Measurements from ENCODE around the gene MAMLD1.
A peak's percentile ranks its signal among the peaks of the same experiment; 100 is the strongest.

The MAMLD1 gene

DNA sequence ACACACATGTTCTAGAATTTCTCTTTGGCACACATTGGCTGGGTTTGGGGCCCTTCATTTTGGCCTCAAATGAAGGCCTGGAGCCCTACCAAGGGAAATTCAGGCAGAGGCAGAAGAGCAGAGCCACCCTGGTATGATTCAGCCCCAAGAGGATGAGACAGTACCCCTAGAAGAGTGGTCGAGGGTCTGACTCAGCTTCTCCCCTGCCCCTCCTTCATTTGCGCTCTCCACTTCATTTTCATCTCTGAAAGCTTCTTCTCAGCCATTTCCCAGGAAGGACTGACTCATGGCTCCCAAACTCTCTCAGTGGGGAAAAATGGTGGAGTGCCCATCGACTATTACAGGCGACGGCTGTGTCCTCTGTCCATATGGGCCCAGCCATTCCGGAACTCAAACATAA, 43.5 kb downstream of the MAMLD1 start:
- no peak for DNase-seq

DNA sequence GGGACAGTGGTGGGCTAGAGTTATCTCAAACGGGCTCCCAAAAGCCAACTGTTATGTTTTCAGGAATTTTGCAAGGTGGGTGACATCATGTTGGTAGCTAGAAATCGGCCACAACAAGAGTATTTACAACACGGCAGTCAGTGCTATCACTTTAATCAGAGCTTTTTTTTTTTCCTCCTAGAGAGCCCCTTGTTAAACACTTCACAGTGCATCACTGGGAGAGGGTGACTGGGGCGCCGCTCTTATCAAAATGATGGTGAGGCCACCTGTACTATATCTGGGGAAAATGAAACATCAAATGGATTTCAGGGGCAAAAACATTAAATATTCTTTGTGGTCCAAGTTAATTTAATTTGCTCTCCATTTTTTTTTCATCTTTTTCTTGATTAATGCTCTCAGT, 44.9 kb downstream of the MAMLD1 start:
- DNase-seq, result no peak

- DNase-seq, result no peak
These were observed 45.4 kb downstream of the MAMLD1 start for GRCh38 chrX:150408561-150408960.

GRCh38 chrX:150409486-150409885, 46.4 kb downstream of the MAMLD1 start:
- no peak for DNase-seq

DNA sequence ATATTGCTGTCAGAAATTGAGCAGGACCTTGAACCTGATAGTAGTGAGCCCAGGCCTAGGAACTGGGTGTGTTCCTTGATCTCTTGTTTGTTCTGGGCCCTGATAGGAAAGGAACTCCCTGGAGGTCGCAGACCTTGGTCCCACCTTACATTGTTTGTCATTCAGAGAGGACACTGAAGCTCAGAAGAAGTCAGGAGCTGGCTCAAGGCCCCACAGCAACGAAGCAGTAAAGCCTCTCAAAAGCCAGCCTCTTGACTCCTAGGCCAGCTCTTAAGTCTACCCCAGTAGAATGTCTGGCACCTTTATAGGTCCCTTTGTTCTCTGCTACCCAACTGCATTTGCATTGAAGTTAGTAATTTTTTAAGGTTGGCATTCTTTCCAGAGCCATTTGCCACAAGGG, 46.8 kb downstream of the MAMLD1 start:
- DNase-seq, result peak in 1 of 2 donors; percentile 0

DNA sequence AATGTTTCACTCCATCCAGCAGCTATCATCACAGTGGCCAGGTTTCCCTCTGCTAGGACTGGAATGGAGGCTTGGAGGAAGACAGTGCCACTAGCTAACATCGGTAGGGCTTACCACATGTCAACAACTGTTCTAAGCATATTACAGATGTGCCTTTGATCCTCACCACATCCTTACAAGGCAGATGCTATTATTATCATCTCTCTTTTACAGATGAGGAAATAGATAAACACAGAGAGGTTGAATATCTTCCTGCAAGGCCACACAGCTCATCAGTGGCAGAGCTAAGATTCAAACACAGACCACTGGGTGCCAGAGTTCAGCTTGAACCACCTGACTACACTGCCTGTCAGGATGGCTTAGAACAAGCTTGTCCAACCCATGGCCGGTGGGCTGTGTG, 47.4 kb downstream of the MAMLD1 start:
- peak in 1 of 2 donors; percentile 52 for DNase-seq

DNA sequence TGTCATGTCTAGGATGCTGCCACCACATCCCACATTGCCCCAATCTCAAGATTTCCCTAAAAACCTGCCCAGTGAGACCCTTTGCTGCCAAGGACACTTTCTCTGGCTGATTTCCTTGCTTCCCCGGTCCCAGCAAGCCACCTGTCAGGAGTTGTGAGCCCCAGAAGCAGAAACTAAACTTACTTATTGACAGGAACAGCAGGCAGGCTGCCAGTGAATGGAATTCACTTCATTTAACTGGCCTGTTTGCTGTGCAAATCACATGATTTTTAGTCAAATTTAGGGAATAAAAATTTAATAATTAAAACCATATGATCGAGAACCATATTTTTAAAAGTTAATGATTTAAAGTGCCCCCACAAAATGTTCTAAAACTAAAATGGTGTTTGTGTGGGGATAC, 48.5 kb downstream of the MAMLD1 start:
- DNase-seq, result no peak

DNA sequence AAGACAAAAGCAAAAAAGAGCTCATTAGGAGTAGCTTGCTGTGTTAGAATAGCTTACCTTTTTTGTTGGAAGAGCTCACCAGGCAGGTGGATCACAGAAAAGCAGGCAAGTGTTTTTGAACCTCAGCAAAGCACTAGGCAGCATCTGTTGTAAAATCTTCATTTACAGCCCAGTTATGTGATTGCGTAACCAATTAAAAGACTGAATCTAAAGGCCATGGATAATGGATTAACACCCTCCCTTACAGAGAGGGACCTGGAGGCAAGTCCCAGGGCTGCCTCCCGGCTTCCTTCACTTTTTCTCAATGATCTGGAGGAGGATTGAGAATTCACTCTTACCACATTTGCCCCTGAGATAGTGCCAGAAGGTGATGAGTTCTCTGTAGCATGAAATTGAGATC, 51.1 kb downstream of the MAMLD1 start:
- no peak for DNase-seq

DNA sequence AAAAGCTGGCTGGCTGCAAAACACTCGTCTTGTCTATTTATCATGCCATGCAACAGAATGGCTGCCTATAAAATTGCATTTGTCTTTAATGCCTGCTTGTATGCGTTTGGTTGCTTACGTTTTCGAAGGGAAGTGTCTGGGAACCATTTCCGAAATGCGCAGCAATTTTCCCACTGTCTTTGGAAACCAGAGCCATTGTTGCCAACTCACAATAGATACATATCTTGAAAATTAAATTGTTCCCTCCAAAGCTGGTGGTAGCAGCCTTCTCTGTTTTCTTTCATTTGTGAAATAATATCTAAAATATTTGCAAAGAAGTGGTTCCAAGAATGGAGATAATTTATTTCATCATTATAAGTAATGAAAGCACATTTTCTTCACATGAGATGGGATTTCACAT, 53.4 kb downstream of the MAMLD1 start:
- no peak for DNase-seq

- DNase-seq, result no peak
These were observed 58.7 kb downstream of the MAMLD1 start for GRCh38 chrX:150421816-150422215.

GRCh38 chrX:150429594-150429993, 66.5 kb downstream of the MAMLD1 start:
- no peak for DNase-seq

DNA sequence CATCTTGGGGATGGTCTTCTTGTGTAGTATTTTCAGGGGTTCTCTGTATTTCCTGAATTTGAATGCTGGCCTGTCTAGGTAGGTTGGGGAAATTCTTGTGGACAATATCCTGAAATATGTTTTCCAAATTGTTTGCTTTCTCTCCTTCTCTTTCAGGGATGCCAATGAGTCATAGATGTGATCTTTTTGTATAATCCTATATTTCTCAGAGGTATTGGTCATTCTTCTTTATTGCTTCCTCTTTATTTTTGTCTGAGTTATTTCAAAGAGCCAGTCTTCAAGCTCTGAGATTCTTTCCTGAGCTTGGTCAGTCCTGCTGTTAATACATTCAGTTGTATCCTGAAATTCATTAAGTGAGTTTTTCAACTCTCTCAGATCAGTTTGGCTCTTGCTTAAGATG, 73.1 kb downstream of the MAMLD1 start:
- DNase-seq, result no peak

DNA sequence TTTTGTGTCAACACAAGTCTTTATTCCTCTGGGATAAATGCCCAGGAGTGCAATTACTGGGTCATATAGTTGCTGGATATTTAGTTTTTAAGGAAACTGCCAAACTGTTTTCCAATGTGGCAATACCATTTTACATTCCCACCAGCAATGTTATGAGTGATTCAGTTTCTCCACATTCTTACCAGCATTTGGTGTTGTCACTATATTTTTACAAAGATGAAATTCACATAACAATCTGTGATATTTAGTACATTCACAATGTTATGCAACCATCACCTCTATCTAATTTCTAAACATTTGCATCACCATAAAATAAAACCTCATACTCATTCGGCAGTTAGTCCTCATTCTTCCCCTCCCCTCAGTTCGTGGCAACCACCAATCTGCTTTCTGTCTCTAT, 75.0 kb downstream of the MAMLD1 start:
- no peak for DNase-seq

GRCh38 chrX:150446151-150446550, 83.0 kb downstream of the MAMLD1 start:
- DNase-seq, result no peak

DNA sequence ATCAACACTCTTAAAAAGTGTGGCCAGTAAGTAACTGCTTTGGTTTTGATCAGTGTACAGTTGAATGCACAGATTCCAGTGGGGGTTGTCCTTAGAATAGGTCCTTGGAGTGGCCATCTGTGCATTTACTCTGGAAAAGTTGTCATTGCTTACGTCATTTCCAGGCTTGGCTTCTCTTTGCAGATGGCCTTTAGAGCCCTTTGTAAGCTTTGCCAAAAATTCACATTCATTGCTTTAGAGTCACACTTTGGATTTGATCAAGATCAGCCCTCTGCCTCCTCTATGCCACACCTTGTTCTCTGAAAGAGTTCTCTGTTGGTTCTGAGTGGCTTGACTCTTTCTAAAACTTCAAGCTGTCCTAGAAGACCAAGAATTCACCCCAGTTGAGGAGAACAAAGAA, 83.9 kb downstream of the MAMLD1 start:
- DNase-seq, result no peak

GRCh38 chrX:150449313-150449712, 86.2 kb downstream of the MAMLD1 start:
- peak in 1 of 2 donors; percentile 1 for DNase-seq

DNA sequence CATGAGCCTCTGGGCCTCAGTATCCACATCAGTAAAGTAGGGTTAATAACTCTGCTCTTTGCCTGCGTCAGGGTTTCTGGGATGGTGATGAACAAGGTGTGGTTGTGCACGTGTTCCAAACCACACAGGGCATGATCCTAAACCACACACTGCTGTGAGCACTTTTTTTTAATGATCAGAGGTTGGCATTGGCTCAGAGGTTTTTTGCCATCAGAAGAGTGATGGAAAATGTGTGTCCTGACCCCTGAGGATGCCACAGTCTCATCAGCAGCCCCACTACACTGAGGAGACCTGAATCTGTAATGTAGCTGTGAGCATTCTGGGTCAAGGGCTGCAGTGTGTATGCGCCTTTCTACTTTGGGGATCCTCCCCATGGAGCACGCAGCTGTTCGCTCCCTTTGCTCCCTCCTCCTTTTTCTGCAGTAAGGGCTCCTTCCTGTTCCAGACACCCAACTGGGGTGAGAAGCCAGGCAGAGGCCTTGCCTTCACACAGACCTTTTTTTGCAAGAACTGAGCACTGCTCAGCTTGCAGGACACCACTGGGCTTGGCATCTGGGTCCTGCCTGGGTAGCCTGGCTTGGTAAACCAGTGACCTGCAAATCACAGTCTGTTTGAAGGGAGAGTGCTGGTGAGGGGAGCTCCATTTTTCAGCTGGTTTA, 87.5 kb downstream of the MAMLD1 start:
- DNase-seq, result no peak

DNA sequence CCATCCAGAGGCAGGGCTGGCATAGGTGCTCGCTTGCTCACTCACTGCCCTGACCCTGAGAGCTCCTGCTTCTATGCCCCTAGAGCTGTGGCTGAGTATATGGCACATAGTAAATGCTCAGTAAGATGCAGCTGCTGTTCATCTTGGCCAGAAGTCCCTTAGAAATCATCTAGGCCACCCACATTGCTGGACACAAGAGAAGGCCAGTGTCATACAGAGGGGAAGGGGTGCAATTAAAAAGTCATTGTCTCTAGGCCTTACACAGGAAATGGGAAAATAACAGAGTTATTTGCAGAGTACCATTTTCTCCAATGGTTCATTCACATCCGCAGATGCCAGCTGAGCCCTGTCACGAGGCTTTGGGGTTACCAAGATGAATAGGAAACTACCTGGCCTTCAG, 88.8 kb downstream of the MAMLD1 start:
- no peak for DNase-seq

DNA sequence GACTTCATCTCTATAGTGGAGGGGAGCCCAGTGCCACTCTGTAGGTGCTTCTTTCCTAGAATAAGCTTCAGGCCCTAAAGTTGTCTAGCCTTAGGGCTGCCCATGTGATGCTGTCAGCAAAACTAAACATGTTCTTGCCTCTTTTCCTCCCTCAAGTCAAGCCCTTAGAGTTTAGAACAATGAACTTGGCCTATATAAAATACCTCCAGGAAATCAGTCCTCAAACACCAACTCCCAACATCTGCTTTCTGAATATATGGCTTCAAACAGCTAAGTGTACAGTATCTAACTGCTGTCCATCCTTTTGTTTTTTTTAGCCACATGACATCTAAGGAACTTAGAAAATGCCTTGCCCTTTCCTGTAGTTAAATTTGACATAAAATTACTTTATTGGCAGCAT, 91.0 kb downstream of the MAMLD1 start:
- DNase-seq, result no peak

- no peak for DNase-seq
These were observed 91.5 kb downstream of the MAMLD1 start for GRCh38 chrX:150454508-150455214.

DNA sequence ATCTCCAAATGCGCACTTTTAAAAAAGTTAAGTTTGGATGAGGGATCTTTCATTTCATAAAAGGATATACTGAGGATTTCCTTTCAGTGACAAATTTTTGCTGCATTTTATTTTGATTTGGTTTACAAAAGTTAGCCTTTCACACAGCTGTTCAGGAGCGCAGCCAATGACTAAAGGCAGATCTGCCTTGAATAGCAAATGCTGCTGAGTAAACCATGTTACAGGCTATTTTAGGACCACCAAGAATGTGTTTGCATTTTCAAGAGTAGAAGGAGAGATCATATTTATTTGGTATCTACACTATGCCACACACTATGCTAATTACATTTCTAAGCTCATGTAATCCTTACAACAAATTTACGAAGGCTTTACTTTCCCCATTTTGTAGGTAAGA, 92.1 kb downstream of the MAMLD1 start:
- no peak for DNase-seq

GRCh38 chrX:150456466-150456865, 93.3 kb downstream of the MAMLD1 start:
- no peak for DNase-seq

DNA sequence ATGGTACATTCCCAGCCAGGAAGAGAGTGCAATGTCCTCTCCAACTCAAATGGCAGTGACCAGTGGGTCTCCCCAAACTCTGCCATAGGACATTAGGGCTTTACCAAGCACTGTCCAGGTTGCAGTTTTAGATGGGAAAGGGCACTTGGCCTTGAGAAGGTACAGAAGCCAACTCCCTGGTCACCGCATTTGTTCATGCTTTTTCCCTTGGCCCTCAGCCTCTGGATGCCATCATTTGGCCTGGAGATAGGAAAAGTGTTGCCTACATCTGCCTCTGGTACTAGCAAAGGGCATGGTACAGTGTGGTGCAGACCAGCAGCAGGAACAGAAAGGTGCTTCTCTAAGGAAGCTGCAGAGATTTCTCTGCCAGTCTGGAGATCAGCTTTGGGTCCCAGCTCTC, 93.8 kb downstream of the MAMLD1 start:
- no peak for DNase-seq

GRCh38 chrX:150459196-150459595, 96.1 kb downstream of the MAMLD1 start:
- peak in 1 of 2 donors; percentile 3 for DNase-seq

GRCh38 chrX:150460063-150460462, 96.9 kb downstream of the MAMLD1 start:
- no peak for DNase-seq
